HG03342 (cell line): ENCODE results near the gene FANCI.

ENCODE experiments used
- ATAC-seq: cut with Tn5 transposase; IDR thresholded peaks from one replicate; pipeline ENCODE4 v1.9.1; 2021; ENCODE audit warnings: mild to moderate bottlenecking, moderate library complexity; ENCODE audit not compliant: unreplicated experiment

FANCI gene

GRCh38 chr15:89243691-89244573 is at the start of gene FANCI:
FANCI (plus strand) TSS chr15:89243979; CDS start chr15:89247648, 3,669 bp downstream.
- peak; percentile 91 for ATAC-seq

DNA sequence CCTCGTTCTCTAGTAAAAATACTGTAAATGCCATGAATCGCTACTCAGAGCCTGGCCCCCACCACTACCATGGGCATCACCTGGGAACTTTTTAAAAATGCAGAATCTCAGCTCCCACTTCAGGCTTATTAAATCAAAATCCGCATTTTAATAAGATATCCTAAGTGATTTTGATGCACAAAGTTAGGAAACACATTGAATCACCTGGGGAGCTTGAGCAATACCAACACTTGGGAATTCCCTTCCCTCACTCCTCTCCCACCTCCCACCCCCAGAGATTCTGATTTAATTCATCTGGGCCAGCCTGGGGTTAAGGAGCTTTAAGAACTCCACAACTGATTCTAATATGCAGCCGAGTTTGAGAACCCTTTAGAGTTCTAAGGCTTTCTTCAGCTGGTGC is 49.2 kb upstream of the FANCI start:
- ATAC-seq: no peak

GRCh38 chr15:89195836-89196235 is 47.9 kb upstream of the FANCI start:
- ATAC-seq: no peak

GRCh38 chr15:89196241-89196640 is 47.5 kb upstream of the FANCI start:
- ATAC-seq: no peak

GRCh38 chr15:89196994-89197393 is 46.8 kb upstream of the FANCI start:
- ATAC-seq: no peak

- no peak for ATAC-seq
Measured at GRCh38 chr15:89197503-89197971, 46.2 kb upstream of the FANCI start.

DNA sequence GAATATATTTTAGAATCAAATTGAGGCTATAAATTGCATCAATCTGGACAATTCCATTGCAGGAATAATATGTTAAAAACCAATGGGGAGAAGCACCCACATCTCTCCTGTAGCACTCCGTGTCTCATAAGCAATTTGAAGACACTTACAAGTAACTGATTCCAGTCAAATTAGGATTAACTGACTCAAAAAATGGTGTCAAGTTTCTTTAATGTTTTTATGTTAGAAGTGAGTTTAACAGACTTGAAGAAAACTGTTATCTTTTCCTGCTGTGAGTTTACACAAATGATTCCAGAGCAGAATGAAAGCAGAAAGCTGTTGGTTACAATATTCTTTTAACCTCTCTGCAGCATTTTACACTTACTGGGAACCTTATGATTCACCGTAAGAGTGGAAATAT is 45.6 kb upstream of the FANCI start:
- no peak for ATAC-seq

DNA sequence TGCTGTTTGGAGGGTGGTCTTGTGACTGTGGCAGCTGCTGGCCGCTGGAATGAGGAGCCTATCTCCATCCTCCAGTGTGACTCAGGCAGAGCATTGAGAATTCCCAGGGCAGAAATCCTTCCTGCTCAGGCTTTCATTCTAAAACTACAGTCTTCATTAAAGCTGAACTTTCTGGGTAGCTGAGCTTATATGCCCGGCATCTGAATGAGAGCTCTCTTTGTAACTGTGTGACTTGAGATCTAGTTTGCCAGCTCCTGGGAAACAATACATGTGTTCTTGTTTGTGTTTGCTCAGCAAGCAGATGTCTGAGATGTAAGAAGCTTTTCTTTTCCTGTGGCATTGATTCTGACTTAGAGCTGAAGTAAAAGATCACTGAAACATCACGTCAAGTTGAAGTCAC is 44.8 kb upstream of the FANCI start:
- ATAC-seq: no peak

GRCh38 chr15:89199746-89200145 is 44.0 kb upstream of the FANCI start:
- ATAC-seq: no peak

DNA sequence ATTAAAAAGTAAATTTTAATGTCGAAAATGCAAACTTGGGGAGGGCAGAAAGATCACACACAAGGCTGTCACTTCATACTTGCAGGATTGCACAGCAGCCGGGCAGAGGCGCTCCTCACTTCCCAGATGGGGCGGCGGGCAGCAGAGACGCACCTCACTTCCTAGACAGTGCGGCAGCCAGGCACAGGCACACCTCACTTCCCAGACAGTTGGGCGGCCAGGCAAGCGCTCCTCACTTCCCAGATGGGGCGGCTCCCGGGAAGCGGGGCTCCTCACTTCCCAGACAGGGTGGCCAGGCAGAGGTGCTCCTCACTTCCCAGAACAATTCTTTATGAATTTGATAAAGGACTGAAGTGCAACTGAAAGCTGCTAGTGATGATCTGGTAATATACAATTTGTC is 43.6 kb upstream of the FANCI start:
- ATAC-seq: no peak

DNA sequence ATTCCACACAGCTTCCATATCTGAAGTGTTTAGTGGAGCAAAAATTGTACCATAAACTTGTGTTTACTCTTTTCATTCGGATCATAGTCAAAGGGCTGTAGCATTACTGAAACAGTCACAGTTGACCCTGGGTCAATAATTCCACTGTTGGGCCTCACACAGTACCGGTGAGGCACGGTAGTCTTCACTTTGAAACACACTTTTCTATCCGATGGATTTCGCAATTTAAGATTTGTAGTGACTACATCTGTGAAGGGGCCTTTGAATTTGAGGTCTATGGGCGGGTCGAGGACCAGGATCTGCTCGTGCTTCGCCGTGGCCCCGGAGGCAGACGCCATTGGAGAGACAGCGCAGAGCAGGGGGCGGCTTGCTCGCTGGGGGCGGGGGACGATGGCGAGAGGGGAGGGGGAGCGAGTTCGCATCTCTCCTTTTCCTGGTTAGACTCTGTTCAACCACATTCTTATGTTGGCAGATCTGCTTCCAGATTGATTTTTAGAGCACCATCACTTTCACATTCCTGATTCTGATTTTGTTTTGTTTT is 42.2 kb upstream of the FANCI start:
- no peak for ATAC-seq

GRCh38 chr15:89203705-89204273 is 40.0 kb upstream of the FANCI start:
- ATAC-seq: no peak

DNA sequence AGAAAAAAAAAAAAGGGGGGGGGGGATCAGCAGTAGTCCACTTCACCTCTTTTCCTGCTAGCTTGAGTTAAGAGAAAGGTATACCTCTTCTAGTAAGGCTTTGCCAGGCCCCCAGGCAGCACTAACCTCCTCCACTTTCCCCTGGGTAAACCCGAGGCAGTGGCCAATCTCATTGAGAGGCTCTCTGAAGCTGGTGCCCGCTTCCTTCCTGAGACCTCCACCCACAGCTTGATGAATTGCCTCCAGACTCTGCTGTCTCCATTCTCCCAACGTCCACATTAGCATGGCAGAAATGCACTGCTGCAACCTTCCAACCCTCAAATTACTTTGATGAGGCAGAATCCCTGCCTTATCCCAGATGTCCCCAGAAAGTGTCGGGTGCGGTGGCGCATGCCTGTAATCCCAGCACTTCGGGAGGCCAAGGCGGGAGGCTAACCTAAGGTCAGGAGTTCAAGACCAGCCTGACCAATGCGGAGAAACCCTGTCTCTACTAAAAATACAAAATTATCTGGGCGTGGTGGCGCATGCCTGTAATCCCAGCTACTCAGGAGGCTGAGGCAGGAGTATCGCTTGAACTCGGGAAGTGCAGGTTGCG is 37.7 kb upstream of the FANCI start:
- ATAC-seq: no peak

DNA sequence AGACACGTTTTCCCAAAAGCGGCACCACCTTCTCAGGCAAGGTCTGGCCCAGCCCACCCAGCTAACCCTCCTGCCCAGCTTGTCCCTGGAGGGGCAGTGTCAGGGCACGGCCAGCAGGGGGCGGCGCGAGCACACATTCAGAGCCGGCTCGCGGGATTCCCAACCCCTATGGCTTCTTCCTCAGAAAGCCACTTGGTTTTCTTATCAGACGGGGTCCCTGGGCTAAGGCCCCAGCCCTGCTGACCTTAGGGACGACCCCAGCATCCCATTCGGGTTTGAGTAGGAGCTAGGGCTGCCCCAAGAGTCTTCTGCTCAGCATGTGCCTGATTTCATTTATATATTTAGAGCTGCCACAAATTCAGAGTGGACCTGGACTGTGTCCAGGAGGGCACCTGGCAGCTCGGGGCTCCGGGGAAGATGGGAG is 36.9 kb upstream of the FANCI start:
- ATAC-seq: peak; percentile 86

DNA sequence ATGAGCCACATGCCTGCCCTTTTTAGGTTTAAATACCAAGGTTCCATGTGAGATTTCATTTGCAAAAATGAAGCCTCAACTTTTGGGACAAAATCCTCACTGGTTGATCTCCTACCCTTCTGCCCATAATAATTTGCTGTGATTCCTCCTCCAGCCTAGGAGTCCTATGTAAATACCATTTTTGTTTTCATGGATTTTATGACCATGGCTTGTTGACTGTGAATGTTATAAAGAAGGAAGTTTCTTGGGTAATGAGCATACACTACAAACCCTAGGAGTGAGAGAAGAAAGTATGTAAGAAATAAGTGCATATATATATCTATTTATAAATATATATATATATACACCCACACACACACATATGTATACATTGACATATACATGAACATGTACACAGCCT is 35.5 kb upstream of the FANCI start:
- ATAC-seq: no peak

DNA sequence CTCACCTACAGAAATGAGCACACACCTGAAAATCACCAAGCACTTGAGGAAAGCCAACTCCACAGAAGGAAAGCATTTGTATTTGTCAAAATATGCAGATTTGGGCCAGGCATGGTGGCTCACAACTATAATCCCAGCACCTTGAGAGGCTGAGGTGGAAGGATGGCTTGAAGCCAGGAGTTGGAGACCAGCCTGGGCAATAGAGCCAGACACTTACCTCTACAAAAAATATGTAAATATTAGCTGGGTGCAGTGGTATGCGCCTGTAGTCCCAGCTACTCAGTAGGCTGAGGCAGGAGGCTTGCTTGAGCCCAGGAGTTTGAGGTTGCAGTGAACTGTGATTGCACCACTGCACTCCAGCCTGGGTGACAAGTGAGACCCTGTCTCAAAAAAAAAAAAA is 34.7 kb upstream of the FANCI start:
- no peak for ATAC-seq

DNA sequence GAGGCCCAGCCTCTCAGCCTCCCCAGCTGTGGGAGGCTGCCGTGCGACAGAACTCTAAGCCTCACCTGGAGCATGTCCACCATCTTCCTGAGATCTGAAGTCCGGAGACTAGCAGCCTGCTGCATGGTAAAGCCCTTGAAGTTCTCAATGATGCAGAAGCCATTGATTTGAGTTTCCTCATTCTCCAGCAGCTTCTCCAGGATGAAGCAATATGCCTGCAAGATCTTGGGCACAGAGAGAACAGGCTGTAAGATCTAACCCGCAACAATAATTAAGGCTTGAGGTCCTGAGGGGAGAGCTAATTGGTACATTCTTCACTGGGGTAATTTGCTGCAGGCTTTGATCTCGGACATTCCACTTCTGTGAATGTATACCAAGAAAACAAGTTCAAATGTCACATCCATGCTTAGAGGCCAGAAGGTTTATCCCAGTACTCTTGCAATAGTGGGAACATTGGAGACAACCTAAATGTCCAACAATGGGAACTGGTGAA is 32.1 kb upstream of the FANCI start:
- ATAC-seq: no peak

DNA sequence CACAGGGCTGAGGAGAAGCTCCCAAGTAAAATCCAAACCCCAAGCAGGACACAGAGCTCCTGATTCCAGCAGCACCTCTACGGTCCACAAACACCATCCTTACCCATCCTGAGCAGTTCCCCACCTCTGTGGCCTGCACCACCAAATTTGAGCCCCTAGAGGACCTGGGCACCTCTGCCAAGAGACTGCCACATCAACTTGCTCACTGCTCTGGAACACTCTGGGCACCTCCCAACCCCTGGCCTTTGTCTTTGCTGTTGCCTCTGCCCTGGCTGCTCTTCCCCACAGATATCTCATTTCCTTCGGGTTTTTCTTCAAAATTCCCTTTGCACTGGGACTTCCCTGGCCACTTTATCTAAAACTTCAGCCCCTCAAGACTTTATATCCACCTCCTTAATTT is 28.2 kb upstream of the FANCI start:
- no peak for ATAC-seq

DNA sequence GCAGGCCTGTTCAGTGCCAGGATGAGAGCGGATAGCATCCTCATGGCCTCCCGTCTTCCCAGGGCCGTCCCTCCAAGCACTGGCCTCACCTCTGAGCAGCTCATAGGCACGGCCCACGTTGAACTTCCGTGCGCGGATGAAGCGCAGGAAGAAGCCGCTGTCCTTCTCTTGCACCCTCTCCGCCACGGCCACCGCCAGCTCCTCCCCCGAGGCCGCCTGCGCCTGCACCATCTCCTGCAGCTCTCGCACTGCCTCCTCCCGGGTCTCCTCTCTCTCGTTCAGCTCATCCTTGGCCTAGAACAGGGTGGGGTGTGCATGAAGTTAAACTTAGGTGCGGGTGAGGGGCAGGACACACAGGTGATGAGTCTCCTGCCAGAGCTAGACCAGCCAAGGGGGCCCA is 26.7 kb upstream of the FANCI start:
- ATAC-seq: no peak

- ATAC-seq: no peak
Measured at GRCh38 chr15:89217686-89218376, 25.9 kb upstream of the FANCI start.

- no peak for ATAC-seq
Measured at GRCh38 chr15:89218531-89218930, 25.2 kb upstream of the FANCI start.
